ENCODE measurements around the gene AOAH. TPM values are rescaled to one million over a fixed set of nuclear protein-coding genes. Genes with fewer than 3 reads are reported as not detected.
"Not testable (repeated sequence)": the region's sequence is repeated elsewhere in the genome, so short reads cannot be mapped to it uniquely, and the experiment has no call there.

AOAH gene
- total and polyA plus RNA-seq, 8 donors, result 1.6 to 35.8 (median 4.3) TPM; not detected in 1

DNA sequence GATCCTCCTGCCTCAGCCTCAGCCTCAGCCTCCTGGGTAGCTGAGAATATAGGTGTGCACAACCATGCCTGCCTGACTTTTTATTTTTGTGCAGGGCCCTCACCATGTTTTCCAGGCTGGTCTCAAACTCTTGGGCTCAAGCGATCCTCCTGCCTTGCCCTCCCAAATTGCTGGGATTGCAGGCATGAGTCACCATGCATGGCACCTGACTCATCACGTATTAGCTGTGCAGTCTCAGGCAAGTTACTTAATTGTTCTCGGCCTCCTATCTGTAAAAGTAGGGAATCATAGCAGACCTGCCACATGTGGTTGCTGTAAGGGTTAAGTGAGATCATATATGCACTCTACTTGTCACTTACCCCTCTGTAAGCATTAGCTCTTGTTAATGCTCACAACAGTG, 217.5 kb downstream of the AOAH start:
- intact Hi-C loops (cut with DNase I; ENCODE audit: low total_unique reads), result no loop called here
- TF ChIP-seq CTCF (IDR thresholded peaks at IDR 0.05), result no peak
- no peak for TF ChIP-seq EP300 (IDR thresholded peaks at IDR 0.05)
- no peak for TF ChIP-seq POLR2AphosphoS5 (IDR thresholded peaks at IDR 0.05)
- TF ChIP-seq POLR2A (IDR thresholded peaks at IDR 0.05), result no peak
- no peaks in the 10 kb centered on the region for H3K9me3 ChIP-seq
- no peaks in the 10 kb centered on the region for H3K36me3 ChIP-seq
- no peak for DNase-seq
- H3K27ac ChIP-seq, result no peak overlapping the region
- H3K27me3 ChIP-seq, result no peaks in the 10 kb centered on the region
- H3K4me3 ChIP-seq, result no peak overlapping the region
- no peaks in the 10 kb centered on the region for H3K4me1 ChIP-seq
- WGBS, 5 donors, result 87 to 96% (median 90%) methylated on average over 3 of the region's 3 CpGs

- no peaks in the 10 kb centered on the region for H3K36me3 ChIP-seq
- intact Hi-C loops (cut with DNase I; ENCODE audit: low total_unique reads), result no loop called here
- no peak for DNase-seq
- WGBS, 5 donors, result 87 to 94% (median 91%) methylated on average over 7 of the region's 7 CpGs
- H3K4me1 ChIP-seq, result no peaks in the 10 kb centered on the region
- no peaks in the 10 kb centered on the region for H3K27me3 ChIP-seq
- no peak overlapping the region for H3K4me3 ChIP-seq
- TF ChIP-seq CTCF (IDR thresholded peaks at IDR 0.05), result no peak
- no peak for TF ChIP-seq POLR2A (IDR thresholded peaks at IDR 0.05)
- no peak for TF ChIP-seq EP300 (IDR thresholded peaks at IDR 0.05)
- TF ChIP-seq POLR2AphosphoS5 (IDR thresholded peaks at IDR 0.05), result no peak
- no peak overlapping the region for H3K27ac ChIP-seq
- H3K9me3 ChIP-seq, result no peaks in the 10 kb centered on the region
Observed at GRCh38 chr7:36506130-36506798, 218.0 kb downstream of the AOAH start.

DNA sequence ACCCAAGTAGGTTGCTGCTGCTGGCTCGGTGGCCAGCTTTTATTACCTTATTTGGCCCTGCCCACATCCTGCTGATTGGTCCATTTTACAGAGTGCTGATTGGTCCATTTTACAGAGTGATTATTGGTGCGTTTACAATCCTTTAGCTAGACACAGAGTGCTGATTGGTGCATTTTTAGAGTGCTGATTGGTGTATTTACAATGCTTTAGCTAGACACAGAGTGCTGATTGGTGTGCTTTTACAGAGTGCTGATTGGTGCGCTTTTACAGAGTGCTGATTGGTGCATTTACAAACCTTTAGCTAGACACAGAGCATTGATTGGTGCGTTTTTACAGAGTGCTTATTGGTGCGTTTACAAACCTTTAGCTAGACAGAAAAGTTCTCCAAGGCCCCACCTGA, 219.7 kb downstream of the AOAH start:
- H3K4me1 ChIP-seq; H3K36me3 ChIP-seq; H3K27me3 ChIP-seq; H3K9me3 ChIP-seq; DNase-seq; H3K4me3 ChIP-seq; intact Hi-C loops (cut with DNase I; ENCODE audit: low total_unique reads); H3K27ac ChIP-seq: not testable (repeated sequence)
- 88 to 95% (median 94%) methylated on average over 4 to 5 of the region's 5 CpGs for WGBS, 5 donors

DNA sequence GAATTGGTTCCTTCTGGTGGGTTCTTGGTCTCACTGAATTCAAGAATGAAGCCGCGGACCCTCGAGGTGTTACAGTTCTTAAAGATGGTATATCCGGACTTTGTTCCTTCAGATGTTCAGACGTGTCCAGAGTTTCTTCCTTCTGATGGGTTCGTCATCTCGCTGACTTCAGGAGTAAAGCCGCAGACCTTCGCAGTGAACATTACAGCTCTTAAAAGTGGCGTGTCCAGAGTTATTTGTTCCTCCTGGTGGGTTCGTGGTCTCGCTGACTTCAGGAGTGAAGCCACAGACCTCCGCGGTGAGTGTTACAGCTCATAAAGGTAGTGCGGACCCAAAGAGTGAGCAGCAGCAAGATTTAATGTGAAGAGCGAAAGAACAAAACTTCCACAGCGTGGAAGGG, 220.1 kb downstream of the AOAH start:
- H3K9me3 ChIP-seq; H3K4me3 ChIP-seq; intact Hi-C loops (cut with DNase I; ENCODE audit: low total_unique reads); DNase-seq; H3K27me3 ChIP-seq; H3K36me3 ChIP-seq; H3K27ac ChIP-seq; H3K4me1 ChIP-seq: not testable (repeated sequence)
- WGBS, 5 donors, result 95 to 99% (median 96%) methylated on average over 17 of the region's 17 CpGs

DNA sequence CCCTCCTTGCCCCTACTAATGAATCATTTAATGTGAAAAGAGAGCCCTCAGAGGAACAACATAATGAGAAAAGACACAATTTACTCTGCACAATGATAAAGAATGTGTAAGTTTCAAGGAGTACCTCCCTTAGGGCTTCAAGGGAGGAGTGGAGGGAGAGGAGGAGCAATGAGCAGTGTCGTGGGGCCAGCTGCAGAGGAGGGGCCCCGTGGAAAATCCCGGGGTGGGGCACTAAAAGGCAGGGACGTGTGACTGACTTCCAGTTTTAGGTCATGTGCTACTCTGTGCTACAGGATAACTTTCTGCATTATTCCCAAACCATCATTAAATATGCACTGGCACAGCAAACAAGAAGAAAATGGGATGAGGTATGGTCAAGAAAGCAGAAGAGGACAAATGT, 226.5 kb downstream of the AOAH start:
- WGBS, 5 donors, result 17 to 45% (median 37%) methylated on average over 4 of the region's 4 CpGs

GRCh38 chr7:36497176-36497575, 227.1 kb downstream of the AOAH start:
- H3K4me3 ChIP-seq, H3K4me1 ChIP-seq, DNase-seq, H3K36me3 ChIP-seq, H3K27ac ChIP-seq, H3K9me3 ChIP-seq, H3K27me3 ChIP-seq: not testable (repeated sequence)
- intact Hi-C loops (cut with DNase I; ENCODE audit: low total_unique reads), result loop anchor here (10.0 kb wide), 1 partner anchor 178 kb away; no protein-coding TSS in a partner anchor
- 80 to 90% (median 87%) methylated on average over 6 of the region's 6 CpGs for WGBS, 5 donors

More for the DNA sequence above, 226.5 kb downstream of the AOAH start:
- no peak for DNase-seq
- no peak for TF ChIP-seq POLR2A (IDR thresholded peaks at IDR 0.05)
- H3K27me3 ChIP-seq, result no peaks in the 10 kb centered on the region
- no peaks in the 10 kb centered on the region for H3K4me1 ChIP-seq
- H3K36me3 ChIP-seq, result no peaks in the 10 kb centered on the region
- H3K27ac ChIP-seq, result no peak overlapping the region
- no peak overlapping the region for H3K4me3 ChIP-seq
- intact Hi-C loops (cut with DNase I; ENCODE audit: low total_unique reads), result loop anchor here (10.0 kb wide), 1 partner anchor 177 kb away; no protein-coding TSS in a partner anchor
- no peaks in the 10 kb centered on the region for H3K9me3 ChIP-seq
